SH-SY5Y (cell line): ENCODE data around the gene C1orf74.

ENCODE experiments used
- GATA2 ChIP-seq: IDR thresholded peaks from 2 replicates; pipeline ENCODE4 v1.6.1; 2011; ENCODE audit warnings: mild to moderate bottlenecking, low read depth, low read length
- GATA3 ChIP-seq: IDR thresholded peaks from 2 replicates; pipeline ENCODE4 v1.6.1; 2011; ENCODE audit warnings: low read depth, mild to moderate bottlenecking, low read length, moderate library complexity

DNA sequence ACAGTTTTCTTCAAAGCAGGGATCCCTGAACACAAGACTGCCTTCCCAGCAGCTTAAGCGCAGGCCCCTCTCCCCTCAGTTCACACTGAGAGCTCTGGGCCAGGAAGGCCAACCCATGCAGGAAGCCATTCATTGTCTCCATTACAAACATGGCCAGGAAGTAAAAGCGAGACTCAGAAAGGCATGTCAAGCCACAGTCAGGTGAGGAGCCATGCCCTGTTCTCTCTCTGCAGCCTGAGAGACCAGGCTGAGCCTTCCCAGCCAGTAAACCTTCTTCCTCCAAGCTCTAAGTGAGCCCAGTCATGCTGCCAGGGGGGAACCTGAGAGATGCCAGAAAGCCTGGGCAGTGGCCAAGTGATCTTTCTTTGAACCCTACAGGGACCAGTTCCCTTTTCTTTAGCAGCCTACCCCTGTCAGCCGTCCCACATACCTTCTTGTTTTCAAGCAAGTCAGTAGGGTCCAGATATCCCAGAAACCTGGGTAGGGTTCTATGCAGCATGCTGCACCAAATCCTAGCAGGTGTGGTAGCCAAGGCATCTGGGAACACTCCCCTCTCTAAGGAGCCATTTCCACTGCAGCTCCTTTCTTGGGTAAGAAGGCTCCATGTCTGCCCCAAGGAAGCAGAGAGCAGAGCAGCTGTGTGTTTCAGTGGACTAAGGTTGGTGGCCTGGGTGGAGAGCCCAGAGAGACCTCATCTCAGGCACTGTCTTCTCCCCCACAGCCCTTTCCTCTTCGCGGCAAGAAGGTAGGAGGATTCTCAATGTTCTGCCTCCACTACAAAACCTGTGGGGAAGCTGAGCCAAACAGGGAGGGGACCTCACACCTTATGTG is 27.5 kb downstream of the C1orf74 start:
- TF ChIP-seq GATA3 (no peak), GATA2 (no peak)
